Lung (tissue), 12 donors: ENCODE measurements around the gene ADAMTS13. TPM values are rescaled to one million over a fixed set of nuclear protein-coding genes. Genes with fewer than 3 reads are reported as not detected.

Experiments used
- ATAC-seq: fragments of 200-7000 bp; cut with Tn5 transposase; one replicate; pipeline ENCODE4 v1.9.1; 2020; ENCODE audit warnings: moderate number of reproducible peaks; ENCODE audit not compliant: insufficient read depth, low FRiP score
- DNase-seq, 3 donors: peaks; one replicate each; pipeline ENCODE4 v3.0.0-alpha.2; 2013 to 2017
- H3K27ac ChIP-seq, 2 donors: one replicate each; pipeline ENCODE4 v1.5.1; 2013; ENCODE audit warnings: mild to moderate bottlenecking in 2 of 2, moderate library complexity in 2 of 2, control low read depth in 1 of 2, inconsistent platforms in 1 of 2, low read depth in 1 of 2, low read length in 1 of 2
- H3K27me3 ChIP-seq, 3 donors: one replicate each; pipeline ENCODE4 v1.5.1; 2013; ENCODE audit warnings: low read length in 2 of 3; ENCODE audit not compliant: control insufficient read depth in 3 of 3, insufficient read depth in 3 of 3
- H3K36me3 ChIP-seq, 4 donors: one replicate each; pipeline ENCODE4 v1.5.1; 2013; ENCODE audit warnings: low read length in 4 of 4, mild to moderate bottlenecking in 1 of 4, moderate library complexity in 1 of 4; ENCODE audit not compliant: control insufficient read depth in 4 of 4, insufficient read depth in 4 of 4
- H3K4me1 ChIP-seq, 5 donors: one replicate each; pipeline ENCODE4 v1.5.1; 2013; ENCODE audit warnings: low read length in 5 of 5, mild to moderate bottlenecking in 2 of 5, moderate library complexity in 1 of 5; ENCODE audit not compliant: control insufficient read depth in 5 of 5, insufficient read depth in 5 of 5
- H3K4me3 ChIP-seq: one replicate; pipeline ENCODE4 v1.5.1; 2013; ENCODE audit warnings: mild to moderate bottlenecking, control low read depth, moderate library complexity
- H3K9ac ChIP-seq, 2 donors: one replicate each; pipeline ENCODE4 v1.5.1; 2013; ENCODE audit warnings: low read length in 2 of 2, control low read depth in 1 of 2; ENCODE audit not compliant: insufficient read depth in 1 of 2
- H3K9me3 ChIP-seq, 4 donors: one replicate each; pipeline ENCODE4 v1.5.1; 2013; ENCODE audit warnings: low read length in 3 of 4, mild to moderate bottlenecking in 1 of 4, moderate library complexity in 1 of 4; ENCODE audit not compliant: control insufficient read depth in 4 of 4, insufficient read depth in 3 of 4
- WGBS, 2 donors: extraction: QIAGEN DNeasy Blood & Tissue Kit; methylation state at CpG; one replicate each; pipeline ENCODE4 v1.1.7; 2013; 5-methylcytosine and 5-hydroxymethylcytosine counted together
- polyA plus RNA-seq, 2 donors: library from polyadenylated mRNA; stranded (reverse); fragments of 200-250 nt; gene quantifications; one replicate each; pipeline ENCODE4 v1.2.1, GENCODE V29; 2013
- total RNA-seq, 2 donors: library from RNA; depleted of rRNA in 1 of 2; stranded (reverse); fragments of >200 nt in 1 of 2; gene quantifications; one replicate each; pipeline ENCODE4 v1.2.1, GENCODE V29; 2014 to 2021
- TF ChIP-seq, protein P1 (sequence below): IDR thresholded peaks from 2 replicates; pipeline ENCODE4 v1.5.1; 2012; ENCODE audit warnings: mild to moderate bottlenecking; ENCODE audit errors: control extremely low read depth, extremely low read depth
- donor health status: control.
- donor health status: control.
- donor health status: Bipolar disorder and iron deficiency.
- donor health status: healthy.
- donor health status: DM: yes; HTN: yes; CAD: no.

Gene ADAMTS13
- total and polyA plus RNA-seq, 4 donors: 1.0 to 4.1 (median 2.9) TPM

DNA sequence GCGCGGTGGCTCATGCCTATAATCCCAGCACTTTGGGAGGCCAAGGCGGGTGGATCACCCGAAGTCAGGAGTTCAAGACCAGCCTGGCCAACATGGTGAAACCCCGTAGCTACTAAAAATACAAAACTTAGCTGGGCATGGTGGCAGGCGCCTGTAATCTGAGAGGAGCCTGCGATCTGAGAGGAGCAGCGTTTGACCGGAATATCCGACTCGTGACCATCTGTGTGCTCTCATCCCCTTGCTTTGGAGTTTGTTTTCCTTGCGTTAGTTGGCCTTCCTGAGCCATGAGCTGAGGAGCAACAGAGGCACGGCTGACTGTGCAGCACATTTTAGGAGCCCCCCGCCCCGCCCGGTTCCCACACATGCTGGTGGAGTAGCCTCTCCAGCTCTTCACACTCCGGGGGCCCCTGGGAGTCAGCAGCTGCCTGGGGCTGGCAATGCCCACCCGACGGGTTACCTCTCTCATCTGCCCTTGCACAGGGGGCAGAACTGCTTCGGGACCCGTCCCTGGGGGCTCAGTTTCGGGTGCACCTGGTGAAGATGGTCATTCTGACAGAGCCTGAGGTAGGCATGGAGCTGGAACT is 3.0 kb downstream of the ADAMTS13 start:
- ATAC-seq: no peak
- 90 to 95% methylated on average over 22 of the region's 22 CpGs for WGBS, 2 donors
- Histone ChIP-seq H3K9ac (no peak overlapping the region), H3K4me3 (no peak overlapping the region), H3K9me3 (peaks cover 0 to 3% (median 0%) of the 10 kb centered on the region in 4 donors), H3K27ac (no peak overlapping the region), H3K4me1 (peaks cover 0 to 9% (median 0%) of the 10 kb centered on the region in 5 donors), H3K36me3 (no peaks in the 10 kb centered on the region), H3K27me3 (peaks cover 0 to 3% (median 3%) of the 10 kb centered on the region in 3 donors)
- TF ChIP-seq, protein P1, sequence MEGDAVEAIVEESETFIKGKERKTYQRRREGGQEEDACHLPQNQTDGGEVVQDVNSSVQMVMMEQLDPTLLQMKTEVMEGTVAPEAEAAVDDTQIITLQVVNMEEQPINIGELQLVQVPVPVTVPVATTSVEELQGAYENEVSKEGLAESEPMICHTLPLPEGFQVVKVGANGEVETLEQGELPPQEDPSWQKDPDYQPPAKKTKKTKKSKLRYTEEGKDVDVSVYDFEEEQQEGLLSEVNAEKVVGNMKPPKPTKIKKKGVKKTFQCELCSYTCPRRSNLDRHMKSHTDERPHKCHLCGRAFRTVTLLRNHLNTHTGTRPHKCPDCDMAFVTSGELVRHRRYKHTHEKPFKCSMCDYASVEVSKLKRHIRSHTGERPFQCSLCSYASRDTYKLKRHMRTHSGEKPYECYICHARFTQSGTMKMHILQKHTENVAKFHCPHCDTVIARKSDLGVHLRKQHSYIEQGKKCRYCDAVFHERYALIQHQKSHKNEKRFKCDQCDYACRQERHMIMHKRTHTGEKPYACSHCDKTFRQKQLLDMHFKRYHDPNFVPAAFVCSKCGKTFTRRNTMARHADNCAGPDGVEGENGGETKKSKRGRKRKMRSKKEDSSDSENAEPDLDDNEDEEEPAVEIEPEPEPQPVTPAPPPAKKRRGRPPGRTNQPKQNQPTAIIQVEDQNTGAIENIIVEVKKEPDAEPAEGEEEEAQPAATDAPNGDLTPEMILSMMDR: no peak
- DNase-seq: no peak

DNA sequence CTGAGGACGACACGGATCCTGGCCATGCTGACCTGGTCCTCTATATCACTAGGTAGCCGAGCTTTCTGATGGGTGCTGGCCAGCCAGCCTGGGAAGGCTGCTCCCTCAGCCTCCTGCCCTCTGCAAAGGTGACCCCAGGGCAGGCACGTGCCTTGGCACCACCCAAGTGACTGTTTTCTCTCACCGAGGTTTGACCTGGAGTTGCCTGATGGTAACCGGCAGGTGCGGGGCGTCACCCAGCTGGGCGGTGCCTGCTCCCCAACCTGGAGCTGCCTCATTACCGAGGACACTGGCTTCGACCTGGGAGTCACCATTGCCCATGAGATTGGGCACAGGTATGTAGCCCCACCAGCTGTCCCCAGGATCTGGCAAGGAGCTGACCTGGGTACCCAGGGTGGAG is 3.8 kb downstream of the ADAMTS13 start:
- DNase-seq (no peak), ATAC-seq (no peak)
- no peak overlapping the region for H3K4me3 ChIP-seq
- no peaks in the 10 kb centered on the region for H3K36me3 ChIP-seq
- peaks cover 0 to 3% (median 3%) of the 10 kb centered on the region in 3 donors for H3K27me3 ChIP-seq
- TF ChIP-seq, protein P1: no peak
- peaks cover 0 to 3% (median 0%) of the 10 kb centered on the region in 4 donors for H3K9me3 ChIP-seq
- H3K4me1 ChIP-seq: peaks cover 0 to 9% (median 0%) of the 10 kb centered on the region in 5 donors
- 94 to 97% methylated on average over 11 of the region's 11 CpGs for WGBS, 2 donors
- no peak overlapping the region for H3K27ac ChIP-seq
- no peak overlapping the region for H3K9ac ChIP-seq

DNA sequence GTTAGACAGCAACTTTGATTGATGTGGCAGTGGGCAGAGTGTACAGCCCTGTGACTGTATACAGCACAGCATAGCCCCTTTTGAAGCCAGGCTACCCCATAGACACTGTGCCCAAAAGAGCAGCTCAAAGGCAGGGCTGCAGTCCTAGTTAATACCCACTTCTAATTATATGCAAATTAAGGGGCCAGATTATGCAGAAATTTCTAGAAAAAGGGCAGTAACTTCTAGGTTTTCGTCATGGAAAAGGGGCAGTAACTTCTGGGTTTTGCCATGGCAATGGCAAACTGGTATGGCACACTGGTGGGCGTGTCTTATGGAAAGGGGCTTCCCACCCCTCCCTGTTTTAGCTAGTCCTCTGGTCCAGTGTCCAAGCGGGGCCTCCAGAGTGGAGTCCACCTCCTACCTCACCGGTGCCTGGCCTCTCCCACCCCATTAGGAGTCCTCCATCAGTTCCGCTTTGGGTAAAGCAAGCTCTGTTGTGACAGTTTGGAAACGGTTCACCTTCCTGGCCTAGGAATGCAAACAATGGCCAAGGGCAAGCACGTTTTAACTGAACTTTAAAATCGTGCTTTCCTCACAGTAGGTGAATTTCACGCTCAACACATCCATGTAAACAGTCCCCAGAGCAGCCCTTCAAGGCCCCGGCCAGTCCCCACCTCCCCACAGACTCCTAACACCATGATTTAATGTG is 5.6 kb downstream of the ADAMTS13 start:
- Histone ChIP-seq H3K4me3 (no peak overlapping the region), H3K9ac (no peak overlapping the region), H3K9me3 (peaks cover 0 to 3% (median 0%) of the 10 kb centered on the region in 4 donors), H3K27ac (no peak overlapping the region), H3K27me3 (peaks cover 0 to 3% (median 3%) of the 10 kb centered on the region in 3 donors), H3K36me3 (no peaks in the 10 kb centered on the region), H3K4me1 (peaks cover 0 to 5% (median 0%) of the 10 kb centered on the region in 5 donors)
- no peak for DNase-seq
- 63 to 66% methylated on average over 10 of the region's 10 CpGs for WGBS, 2 donors
- no peak for ATAC-seq
- TF ChIP-seq, protein P1: no peak
